HG03064 (cell line): ENCODE data around the gene ZNF460.
"Not testable (repeated sequence)": the region's sequence is repeated elsewhere in the genome, so short reads cannot be mapped to it uniquely, and the experiment has no call there.

Experiments
- ATAC-seq: cut with Tn5 transposase; IDR thresholded peaks from one replicate; pipeline ENCODE4 v1.9.1; 2021; ENCODE audit warnings: low read depth; ENCODE audit not compliant: unreplicated experiment

Gene ZNF460

GRCh38 chr19:57280165-57280961, at the start of gene ZNF460:
Gene ZNF460, plus strand, starts transcription at chr19:57280485. Its CDS starts 322 bp downstream, at chr19:57280807.
- ATAC-seq = peak; percentile 78

GRCh38 chr19:57231686-57232085, 48.6 kb upstream of the ZNF460 start:
- ATAC-seq = no peak

GRCh38 chr19:57233207-57233606, 47.1 kb upstream of the ZNF460 start:
- no peak for ATAC-seq

GRCh38 chr19:57239982-57240310, 40.3 kb upstream of the ZNF460 start:
- peak; percentile 30 for ATAC-seq

- ATAC-seq = peak; percentile 74
These were observed 39.8 kb upstream of the ZNF460 start, which contains the start of gene ZNF805 for GRCh38 chr19:57240311-57241090. Gene ZNF805, plus strand, starts transcription at chr19:57240632. Its CDS starts 260 bp downstream, at chr19:57240892.

- ATAC-seq = no peak
These were observed 39.1 kb upstream of the ZNF460 start for GRCh38 chr19:57241176-57241575.

- ATAC-seq = no peak
These were observed 37.5 kb upstream of the ZNF460 start for GRCh38 chr19:57242821-57243220.

- no peak for ATAC-seq
These were observed 35.8 kb upstream of the ZNF460 start for GRCh38 chr19:57244513-57244912.

GRCh38 chr19:57245066-57245465, 35.2 kb upstream of the ZNF460 start:
- ATAC-seq = no peak

GRCh38 chr19:57245959-57246358, 34.3 kb upstream of the ZNF460 start:
- ATAC-seq = no peak

- no peak for ATAC-seq
These were observed 31.6 kb upstream of the ZNF460 start for GRCh38 chr19:57248646-57249045.

GRCh38 chr19:57249329-57249728, 31.0 kb upstream of the ZNF460 start:
- no peak for ATAC-seq

GRCh38 chr19:57253767-57254166, 26.5 kb upstream of the ZNF460 start:
- ATAC-seq = not testable (repeated sequence)

GRCh38 chr19:57262044-57262443, 18.2 kb upstream of the ZNF460 start:
- no peak for ATAC-seq

- no peak for ATAC-seq
These were observed 17.0 kb upstream of the ZNF460 start for GRCh38 chr19:57263244-57263741.

- no peak for ATAC-seq
These were observed 13.0 kb upstream of the ZNF460 start for GRCh38 chr19:57267291-57267690.

- no peak for ATAC-seq
These were observed 10.6 kb upstream of the ZNF460 start for GRCh38 chr19:57269515-57270250.

GRCh38 chr19:57271280-57271679, 9.0 kb upstream of the ZNF460 start:
- no peak for ATAC-seq

GRCh38 chr19:57273014-57273413, 7.3 kb upstream of the ZNF460 start:
- no peak for ATAC-seq

GRCh38 chr19:57276430-57276829, 3.9 kb upstream of the ZNF460 start:
- ATAC-seq = no peak

- ATAC-seq = not testable (repeated sequence)
These were observed 1.8 kb upstream of the ZNF460 start for GRCh38 chr19:57278481-57278880.
